ENCODE measurements around the gene RHOJ. TPM values are rescaled to one million over a fixed set of nuclear protein-coding genes. Genes with fewer than 3 reads are reported as not detected.

The RHOJ gene
- total and polyA plus RNA-seq, 2 experiments from 2014 or later = 0.17 TPM; not detected in 1

Other genes with a start within 250 kb of the RHOJ start
- gene KCNH5, start 159.0 kb upstream of the RHOJ start, total RNA-seq (2014; rRNA removed; shearing (Covaris generic)) = 0.83 and 0.97 TPM in 2 replicates
- gene KCNH5, start 159.0 kb upstream of the RHOJ start, polyA plus RNA-seq (2016; fragmentation: Nextera tagmentation; extraction: Ambion mirVana) = 0.30 and 0.71 TPM in 2 replicates
- not detected in 2 replicates for gene GPHB5, start 114.5 kb downstream of the RHOJ start, total RNA-seq (2014; rRNA removed; shearing (Covaris generic))
- not detected in 2 replicates for gene GPHB5, start 114.5 kb downstream of the RHOJ start, polyA plus RNA-seq (2016; fragmentation: Nextera tagmentation; extraction: Ambion mirVana)